NOMO-1 treated with DMSO at 0.1 percent for 48 hours (cell line): ENCODE data around the gene GLRX.
A peak's percentile ranks its signal among the peaks of the same experiment; 100 is the strongest.

Experiments
- DNase-seq: peaks from one replicate; lab custom pipeline; 2025; ENCODE audit not compliant: unreplicated experiment; lab: John Stamatoyannopoulos, UW

Gene GLRX

GRCh38 chr5:95782181-95782580 is 40.3 kb downstream of the GLRX start:
- DNase-seq = no peak

GRCh38 chr5:95781101-95781583 is 41.4 kb downstream of the GLRX start:
- DNase-seq = peak; percentile 72

- peak; percentile 29 for DNase-seq
These were observed 41.9 kb downstream of the GLRX start for GRCh38 chr5:95780597-95780996.

- DNase-seq = peak; percentile 26
These were observed 42.9 kb downstream of the GLRX start for GRCh38 chr5:95779611-95780010.

GRCh38 chr5:95778713-95779436 is 43.7 kb downstream of the GLRX start:
- DNase-seq = no peak

GRCh38 chr5:95777441-95777840 is 45.1 kb downstream of the GLRX start:
- DNase-seq = no peak

- DNase-seq = no peak
These were observed 49.0 kb downstream of the GLRX start for GRCh38 chr5:95773335-95774059.

GRCh38 chr5:95771892-95772291 is 50.6 kb downstream of the GLRX start:
- DNase-seq = no peak

- DNase-seq = no peak
These were observed 51.5 kb downstream of the GLRX start for GRCh38 chr5:95770830-95771708.

- no peak for DNase-seq
These were observed 53.8 kb downstream of the GLRX start for GRCh38 chr5:95768731-95769130.

- no peak for DNase-seq
These were observed 58.6 kb downstream of the GLRX start for GRCh38 chr5:95763941-95764340.
